HepG2 (cell line): ENCODE results near the gene SLC16A5. TPM values are rescaled to one million over a fixed set of nuclear protein-coding genes. Genes with fewer than 3 reads are reported as not detected.

Source experiments
- BRD4 ChIP-seq: sonication (generic); formaldehyde crosslinking; IDR thresholded peaks from 2 replicates; pipeline ENCODE4 v1.4.0; 2020; ENCODE audit warnings: missing genetic modification reagents
- CEBPG ChIP-seq: IDR thresholded peaks from 2 replicates; pipeline ENCODE4 v1.6.1; 2016
- EEA1 ChIP-seq: sonication (generic); formaldehyde crosslinking; IDR thresholded peaks from 2 replicates; pipeline ENCODE4 v1.5.1; 2020; ENCODE audit warnings: mild to moderate bottlenecking, missing genetic modification reagents, borderline replicate concordance
- FIP1L1 ChIP-seq: fragments of 200-400 bp; formaldehyde crosslinking; IDR thresholded peaks from 2 replicates; pipeline ENCODE4 v1.6.1; 2018; ENCODE audit warnings: low read depth, mild to moderate bottlenecking, low read length, moderate library complexity, borderline replicate concordance; ENCODE audit not compliant: insufficient read depth
- GABPB1 ChIP-seq: IDR thresholded peaks from 2 replicates; pipeline ENCODE4 v1.6.1; 2016; ENCODE audit warnings: mild to moderate bottlenecking, missing genetic modification reagents, moderate library complexity, missing compliant biosample characterization
- MXI1 ChIP-seq: IDR thresholded peaks from 3 replicates; pipeline ENCODE4 v1.6.1; 2012; ENCODE audit warnings: low read depth, low read length, inconsistent platforms, borderline replicate concordance
- PHF5A ChIP-seq: IDR thresholded peaks from one replicate; pipeline ENCODE4 v1.6.1; 2018; ENCODE audit warnings: low read depth, missing genetic modification reagents; ENCODE audit not compliant: unreplicated experiment
- POGZ ChIP-seq: sonication (generic); formaldehyde crosslinking; IDR thresholded peaks from 2 replicates; pipeline ENCODE4 v1.4.0; 2020; ENCODE audit warnings: mild to moderate bottlenecking, missing genetic modification reagents
- PREB ChIP-seq: sonication (generic); formaldehyde crosslinking; IDR thresholded peaks from 2 replicates; pipeline ENCODE4 v1.4.0; 2020; ENCODE audit warnings: missing genetic modification reagents
- RFX1 ChIP-seq: fragments of 450-650 bp; IDR thresholded peaks from 2 replicates; pipeline ENCODE4 v1.6.1; 2017
- SALL2 ChIP-seq: sonication (generic); formaldehyde crosslinking; IDR thresholded peaks from 2 replicates; pipeline ENCODE4 v1.8.1; 2023; ENCODE audit warnings: mild to moderate bottlenecking, missing genetic modification reagents, inconsistent platforms
- SETDB1 ChIP-seq: sonication (generic); formaldehyde crosslinking; IDR thresholded peaks from 2 replicates; pipeline ENCODE4 v1.5.1; 2020; ENCODE audit warnings: missing genetic modification reagents, mild to moderate bottlenecking, borderline replicate concordance
- TCF12 ChIP-seq, 2 experiments: fragments of 450-650 bp in 1 of 2; sonication (generic) in 1 of 2; formaldehyde crosslinking in 1 of 2; IDR thresholded peaks; 2 replicates each; pipeline versions ENCODE4 v1.6.1 to v1.8.0; 2017 to 2022; ENCODE audit warnings: antibody characterized with exemption in 1 of 2, mild to moderate bottlenecking in 1 of 2, missing genetic modification reagents in 1 of 2, moderate library complexity in 1 of 2
- TGIF2 ChIP-seq: IDR thresholded peaks from 2 replicates; pipeline ENCODE4 v1.6.1; 2016; ENCODE audit warnings: control low read depth, missing compliant biosample characterization
- ZBTB34 ChIP-seq: sonication (generic); formaldehyde crosslinking; IDR thresholded peaks from 2 replicates; pipeline ENCODE4 v1.8.0; 2022; ENCODE audit warnings: mild to moderate bottlenecking, missing genetic modification reagents
- ZFP37 ChIP-seq: sonication (generic); formaldehyde crosslinking; IDR thresholded peaks from 2 replicates; pipeline ENCODE4 v1.4.0; 2020; ENCODE audit warnings: missing genetic modification reagents, borderline replicate concordance
- ZNF446 ChIP-seq: sonication (generic); formaldehyde crosslinking; IDR thresholded peaks from 2 replicates; pipeline ENCODE4 v1.5.0; 2020; ENCODE audit warnings: mild to moderate bottlenecking, missing genetic modification reagents
- ZNF501 ChIP-seq: sonication (generic); formaldehyde crosslinking; IDR thresholded peaks from 2 replicates; pipeline ENCODE4 v1.5.1; 2020; ENCODE audit warnings: mild to moderate bottlenecking, moderate library complexity, missing genetic modification reagents
- polyA plus RNA-seq, 8 experiments: library from polyadenylated mRNA; depleted of rRNA in 3 of 8; stranded (reverse) in 7 of 8; unstranded in 1 of 8; fragments of >200 nt; fragmentation: Illumina TruSeq in 4 of 8; extraction: Trizol in 4 of 8; gene quantifications; 2 replicates each; pipeline versions ENCODE4 v1.2.1 to v1.2.3, GENCODE V29; 2011 to 2016; ENCODE audit warnings: low read depth in 4 of 8, missing spikeins in 1 of 8, mixed read lengths in 1 of 8; ENCODE audit not compliant: insufficient read depth in 1 of 8
- total RNA-seq, 5 experiments: library from RNA; depleted of rRNA; stranded (reverse); fragments of >200 nt; fragmentation: Illumina TruSeq; extraction: Trizol; gene quantifications; 2 replicates each; pipeline ENCODE4 v1.2.3, GENCODE V29; 2016; ENCODE audit warnings: low read depth in 1 of 5
- TF ChIP-seq, protein P1 (sequence below): sonication (generic); formaldehyde crosslinking; IDR thresholded peaks from 2 replicates; pipeline ENCODE4 v1.5.1; 2020; ENCODE audit warnings: mild to moderate bottlenecking, moderate library complexity, missing genetic modification reagents
- TF ChIP-seq, protein P2 (sequence below): IDR thresholded peaks from 2 replicates; pipeline ENCODE4 v1.6.1; 2012; ENCODE audit warnings: inconsistent platforms
- TF ChIP-seq, protein P3 (sequence below): sonication (generic); formaldehyde crosslinking; IDR thresholded peaks from 2 replicates; pipeline ENCODE4 v1.9.0; 2021; ENCODE audit warnings: missing genetic modification reagents, mild to moderate bottlenecking, borderline replicate concordance
- TF ChIP-seq, protein P4 (sequence below): sonication (generic); formaldehyde crosslinking; IDR thresholded peaks from 2 replicates; pipeline ENCODE4 v1.4.0; 2020; ENCODE audit warnings: mild to moderate bottlenecking, missing genetic modification reagents

The SLC16A5 gene
- total and polyA plus RNA-seq, 2 of the 13 experiments (the other 11 are each of a cell fraction or from before 2014, with no cell fraction given) = 0.69 to 5.6 TPM

DNA sequence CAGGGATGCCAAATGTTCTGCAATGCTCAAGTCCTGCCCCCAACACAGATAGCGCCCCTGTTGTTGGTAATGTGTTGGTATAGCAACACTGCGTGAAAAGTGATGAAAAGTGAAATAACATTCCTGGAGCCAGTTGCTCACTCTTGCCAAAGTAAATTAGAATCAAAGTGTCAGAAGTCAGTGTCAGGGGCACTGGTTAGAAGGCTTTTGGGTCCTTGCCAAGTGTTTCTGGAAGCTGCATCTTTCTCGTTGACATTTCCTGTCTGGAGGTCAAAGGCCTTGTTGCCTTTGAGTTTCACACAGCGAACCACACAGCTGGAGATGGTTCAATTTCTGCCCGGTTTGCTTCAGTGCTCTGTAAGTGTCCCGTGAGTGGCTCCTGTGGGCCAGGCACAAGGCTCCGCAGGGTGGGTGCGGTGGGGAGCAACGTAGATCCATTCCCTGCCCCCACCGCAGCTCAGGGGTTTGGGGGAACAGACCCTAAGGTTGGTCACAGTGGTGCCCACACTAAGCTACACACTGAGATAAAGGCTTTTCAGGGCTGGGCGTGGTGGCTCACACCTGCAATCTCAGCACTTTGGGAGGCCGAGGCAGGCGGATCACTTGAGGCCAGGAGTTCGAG, 3.6 kb upstream of the SLC16A5 start (continued):
- TF ChIP-seq PREB (no peak), RFX1 (peak; percentile 79), SALL2 (CRISPR knock-in tag) (no peak; the same call in 1 of the 2 replicates), TCF12 (IDR thresholded peaks at IDR 0.05) (no peak), TCF12 (CRISPR knock-in tag; IDR thresholded peaks at IDR 0.05) (no peak), CEBPG (CRISPR knock-in tag) (peak; percentile 82), MXI1 (no peak; the same call in 2 of the 3 replicates), PHF5A (CRISPR knock-in tag) (peak; percentile 85), ZNF501 (CRISPR knock-in tag) (peak; percentile 51; the same call in 1 of the 2 replicates), ZNF446 (CRISPR knock-in tag) (no peak), EEA1 (CRISPR knock-in tag) (no peak), ZBTB34 (peak; percentile 87; the same call in 1 of the 2 replicates), TGIF2 (peak; percentile 93), SETDB1 (no peak), POGZ (CRISPR knock-in tag) (no peak; the same call in 1 of the 2 replicates), FIP1L1 (0 out of 2 replicates have a peak, but pooled peaks have one; percentile 52), GABPB1 (CRISPR knock-in tag) (peak; percentile 75), ZFP37 (no peak), BRD4 (CRISPR knock-in tag) (0 out of 2 replicates have a peak, but pooled peaks have one; percentile 22)
- TF ChIP-seq, protein P1, sequence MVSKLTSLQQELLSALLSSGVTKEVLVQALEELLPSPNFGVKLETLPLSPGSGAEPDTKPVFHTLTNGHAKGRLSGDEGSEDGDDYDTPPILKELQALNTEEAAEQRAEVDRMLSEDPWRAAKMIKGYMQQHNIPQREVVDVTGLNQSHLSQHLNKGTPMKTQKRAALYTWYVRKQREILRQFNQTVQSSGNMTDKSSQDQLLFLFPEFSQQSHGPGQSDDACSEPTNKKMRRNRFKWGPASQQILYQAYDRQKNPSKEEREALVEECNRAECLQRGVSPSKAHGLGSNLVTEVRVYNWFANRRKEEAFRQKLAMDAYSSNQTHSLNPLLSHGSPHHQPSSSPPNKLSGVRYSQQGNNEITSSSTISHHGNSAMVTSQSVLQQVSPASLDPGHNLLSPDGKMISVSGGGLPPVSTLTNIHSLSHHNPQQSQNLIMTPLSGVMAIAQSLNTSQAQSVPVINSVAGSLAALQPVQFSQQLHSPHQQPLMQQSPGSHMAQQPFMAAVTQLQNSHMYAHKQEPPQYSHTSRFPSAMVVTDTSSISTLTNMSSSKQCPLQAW = no peak
- TF ChIP-seq, protein P2, sequence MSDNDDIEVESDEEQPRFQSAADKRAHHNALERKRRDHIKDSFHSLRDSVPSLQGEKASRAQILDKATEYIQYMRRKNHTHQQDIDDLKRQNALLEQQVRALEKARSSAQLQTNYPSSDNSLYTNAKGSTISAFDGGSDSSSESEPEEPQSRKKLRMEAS = peak; percentile 34; the same call in 1 of the 2 replicates
- TF ChIP-seq, protein P3, sequence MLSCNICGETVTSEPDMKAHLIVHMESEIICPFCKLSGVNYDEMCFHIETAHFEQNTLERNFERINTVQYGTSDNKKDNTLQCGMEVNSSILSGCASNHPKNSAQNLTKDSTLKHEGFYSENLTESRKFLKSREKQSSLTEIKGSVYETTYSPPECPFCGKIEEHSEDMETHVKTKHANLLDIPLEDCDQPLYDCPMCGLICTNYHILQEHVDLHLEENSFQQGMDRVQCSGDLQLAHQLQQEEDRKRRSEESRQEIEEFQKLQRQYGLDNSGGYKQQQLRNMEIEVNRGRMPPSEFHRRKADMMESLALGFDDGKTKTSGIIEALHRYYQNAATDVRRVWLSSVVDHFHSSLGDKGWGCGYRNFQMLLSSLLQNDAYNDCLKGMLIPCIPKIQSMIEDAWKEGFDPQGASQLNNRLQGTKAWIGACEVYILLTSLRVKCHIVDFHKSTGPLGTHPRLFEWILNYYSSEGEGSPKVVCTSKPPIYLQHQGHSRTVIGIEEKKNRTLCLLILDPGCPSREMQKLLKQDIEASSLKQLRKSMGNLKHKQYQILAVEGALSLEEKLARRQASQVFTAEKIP (CRISPR knock-in tag) = no peak
- TF ChIP-seq, protein P4, sequence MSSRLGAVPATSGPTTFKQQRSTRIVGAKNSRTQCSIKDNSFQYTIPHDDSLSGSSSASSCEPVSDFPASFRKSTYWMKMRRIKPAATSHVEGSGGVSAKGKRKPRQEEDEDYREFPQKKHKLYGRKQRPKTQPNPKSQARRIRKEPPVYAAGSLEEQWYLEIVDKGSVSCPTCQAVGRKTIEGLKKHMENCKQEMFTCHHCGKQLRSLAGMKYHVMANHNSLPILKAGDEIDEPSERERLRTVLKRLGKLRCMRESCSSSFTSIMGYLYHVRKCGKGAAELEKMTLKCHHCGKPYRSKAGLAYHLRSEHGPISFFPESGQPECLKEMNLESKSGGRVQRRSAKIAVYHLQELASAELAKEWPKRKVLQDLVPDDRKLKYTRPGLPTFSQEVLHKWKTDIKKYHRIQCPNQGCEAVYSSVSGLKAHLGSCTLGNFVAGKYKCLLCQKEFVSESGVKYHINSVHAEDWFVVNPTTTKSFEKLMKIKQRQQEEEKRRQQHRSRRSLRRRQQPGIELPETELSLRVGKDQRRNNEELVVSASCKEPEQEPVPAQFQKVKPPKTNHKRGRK (CRISPR knock-in tag) = no peak
